ENCODE data around the gene CNTN5.

GRCh38 chr11:100066399-100066798 is 1045.7 kb downstream of the CNTN5 start:
- TF ChIP-seq CTCF (IDR thresholded peaks at IDR 0.05) (no peak), POLR2A (IDR thresholded peaks at IDR 0.05) (no peak), EP300 (IDR thresholded peaks at IDR 0.05) (no peak)

Measured in upper lobe of left lung (tissue), 4 donors.